GM06990 (cell line): Measurements from ENCODE around the gene MYOF.

ENCODE experiments used
- DNase-seq: peaks from one replicate; pipeline ENCODE4 v3.0.0-alpha.2; 2011; ENCODE audit not compliant: insufficient read length; ENCODE audit errors: extremely low read depth
- H3K27me3 ChIP-seq: replicated peaks from 2 replicates; pipeline ENCODE4 v1.6.0; 2011; ENCODE audit warnings: low read length; ENCODE audit not compliant: control insufficient read depth, insufficient read depth
- H3K36me3 ChIP-seq: 2 replicates; pipeline ENCODE4 v1.5.1; 2011; ENCODE audit warnings: low read length; ENCODE audit not compliant: control insufficient read depth, insufficient read depth
- H3K4me3 ChIP-seq: replicated peaks from 2 replicates; pipeline ENCODE4 v1.5.1; 2011; ENCODE audit warnings: low read depth, mild to moderate bottlenecking, control low read depth, low read length
- CTCF ChIP-seq: IDR thresholded peaks from 2 replicates; pipeline ENCODE4 v1.5.1; 2011; ENCODE audit warnings: low read length, control low read depth, mild to moderate bottlenecking, inconsistent platforms; ENCODE audit not compliant: insufficient read depth, poor library complexity, severe bottlenecking

MYOF gene

GRCh38 chr10:93408783-93409182, 73.4 kb downstream of the MYOF start:
- no peak for TF ChIP-seq CTCF
- Histone ChIP-seq H3K27me3 (no peaks in the 10 kb centered on the region), H3K4me3 (no peak overlapping the region), H3K36me3 (no peaks in the 10 kb centered on the region)
- no peak for DNase-seq

- DNase-seq = no peak
- H3K27me3 ChIP-seq = no peaks in the 10 kb centered on the region
- TF ChIP-seq CTCF = no peak
- H3K36me3 ChIP-seq = no peaks in the 10 kb centered on the region
- H3K4me3 ChIP-seq = no peak overlapping the region
These were observed 75.6 kb downstream of the MYOF start for GRCh38 chr10:93406364-93407145.

GRCh38 chr10:93404048-93404354, 78.1 kb downstream of the MYOF start:
- Histone ChIP-seq H3K4me3 (no peak overlapping the region), H3K27me3 (no peaks in the 10 kb centered on the region), H3K36me3 (no peaks in the 10 kb centered on the region)
- no peak for TF ChIP-seq CTCF
- no peak for DNase-seq

- no peak overlapping the region for H3K4me3 ChIP-seq
- no peaks in the 10 kb centered on the region for H3K36me3 ChIP-seq
- no peak for TF ChIP-seq CTCF
- H3K27me3 ChIP-seq = no peaks in the 10 kb centered on the region
- DNase-seq = no peak
These were observed 78.7 kb downstream of the MYOF start for GRCh38 chr10:93403152-93404047.

GRCh38 chr10:93402192-93402591, 79.9 kb downstream of the MYOF start:
- H3K4me3 ChIP-seq = no peak overlapping the region
- no peak for DNase-seq
- H3K27me3 ChIP-seq = no peaks in the 10 kb centered on the region
- H3K36me3 ChIP-seq = no peaks in the 10 kb centered on the region
- no peak for TF ChIP-seq CTCF
